ENCODE results near the gene HEPH. TPM values are rescaled to one million over a fixed set of nuclear protein-coding genes. Genes with fewer than 3 reads are reported as not detected.
"Not testable (repeated sequence)": the region's sequence is repeated elsewhere in the genome, so short reads cannot be mapped to it uniquely, and the experiment has no call there.

The HEPH gene
- total RNA-seq, 6 donors from 2014 or later: 2.1 to 12.2 (median 6.6) TPM

DNA sequence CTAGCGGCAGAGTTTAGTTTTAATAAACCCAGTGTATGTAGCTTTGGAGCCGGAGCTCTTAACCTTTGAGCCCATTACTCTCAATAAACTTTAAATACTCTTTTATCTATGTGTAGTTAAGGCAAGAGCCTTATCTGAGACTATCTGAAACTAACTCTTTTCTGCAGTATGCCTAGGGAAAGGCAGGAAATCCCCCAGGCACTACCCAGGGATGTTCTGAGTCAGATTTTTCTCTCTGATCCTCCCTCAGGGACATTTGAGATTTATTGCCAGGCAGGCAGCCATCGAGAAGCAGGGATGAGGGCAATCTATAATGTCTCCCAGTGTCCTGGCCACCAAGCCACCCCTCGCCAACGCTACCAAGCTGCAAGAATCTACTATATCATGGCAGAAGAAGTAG is 39.1 kb downstream of the HEPH start:
- Histone ChIP-seq H3K36me3 (no peaks in the 10 kb centered on the region), H3K27ac (no peak overlapping the region), H3K4me1 (no peaks in the 10 kb centered on the region), H3K9me3 (no peaks in the 10 kb centered on the region), H3K27me3 (no peaks in the 10 kb centered on the region), H3K4me3 (no peak overlapping the region)
- WGBS, 2 donors: 57 to 71% methylated on average over 5 of the region's 5 CpGs
- no peak for TF ChIP-seq EP300 (IDR thresholded peaks at IDR 0.05)
- TF ChIP-seq POLR2A (IDR thresholded peaks at IDR 0.05): no peak
- TF ChIP-seq CTCF (IDR thresholded peaks at IDR 0.05): no peak
- no peak for TF ChIP-seq POLR2AphosphoS5 (IDR thresholded peaks at IDR 0.05)
- ATAC-seq (ENCODE audit: low FRiP score in 2 of 2) (no peak), DNase-seq (no peak)

GRCh38 chrX:66221856-66222255 is 57.8 kb downstream of the HEPH start:
- Histone ChIP-seq H3K27ac (no peak overlapping the region), H3K36me3 (no peaks in the 10 kb centered on the region), H3K27me3 (no peaks in the 10 kb centered on the region), H3K4me3 (no peak overlapping the region), H3K4me1 (no peaks in the 10 kb centered on the region), H3K9me3 (no peaks in the 10 kb centered on the region)
- no peak for DNase-seq
- WGBS, 2 donors: 83 to 84% methylated on average over 3 of the region's 3 CpGs
- TF ChIP-seq POLR2A (IDR thresholded peaks at IDR 0.05): no peak
- no peak for TF ChIP-seq POLR2AphosphoS5 (IDR thresholded peaks at IDR 0.05)
- no peak for TF ChIP-seq CTCF (IDR thresholded peaks at IDR 0.05)
- no peak for TF ChIP-seq EP300 (IDR thresholded peaks at IDR 0.05)
- ATAC-seq (ENCODE audit: low FRiP score in 2 of 2): no peak

GRCh38 chrX:66232296-66232695 is 68.2 kb downstream of the HEPH start:
- 79 to 80% methylated on average over 2 of the region's 2 CpGs for WGBS, 2 donors
- Histone ChIP-seq H3K4me3 (no peak overlapping the region), H3K9me3 (peaks cover 0 to 5% (median 0%) of the 10 kb centered on the region in 4 donors), H3K4me1 (no peaks in the 10 kb centered on the region), H3K27ac (no peak overlapping the region), H3K36me3 (no peaks in the 10 kb centered on the region), H3K27me3 (no peaks in the 10 kb centered on the region)
- ATAC-seq (ENCODE audit: low FRiP score in 2 of 2) (no peak), DNase-seq (no peak)
- TF ChIP-seq POLR2A (IDR thresholded peaks at IDR 0.05) (no peak), EP300 (IDR thresholded peaks at IDR 0.05) (no peak), CTCF (IDR thresholded peaks at IDR 0.05) (no peak), POLR2AphosphoS5 (IDR thresholded peaks at IDR 0.05) (no peak)

DNA sequence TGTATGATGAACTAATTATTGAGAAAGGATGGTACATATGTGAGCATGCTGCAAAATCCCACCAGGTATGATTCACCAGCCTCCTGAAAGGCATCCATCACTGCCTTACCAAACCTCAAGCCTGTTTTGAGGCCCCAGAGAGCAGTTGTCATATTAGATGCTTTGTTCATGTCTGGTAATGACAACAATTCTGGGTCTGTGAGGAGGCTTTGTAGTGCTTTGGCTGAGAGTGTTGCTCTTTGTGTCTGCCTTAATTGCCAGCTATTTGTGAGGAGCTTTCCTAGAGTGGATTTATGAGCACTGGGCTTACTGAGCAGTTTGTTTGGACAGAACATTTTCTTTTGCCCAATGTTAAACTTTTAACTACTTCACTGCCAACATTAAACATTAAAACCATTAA is 69.2 kb downstream of the HEPH start:
- DNase-seq (no peak), ATAC-seq (ENCODE audit: low FRiP score in 2 of 2) (no peak)
- Histone ChIP-seq H3K9me3 (peaks cover 0 to 5% (median 0%) of the 10 kb centered on the region in 4 donors), H3K4me1 (no peaks in the 10 kb centered on the region), H3K27ac (no peak overlapping the region), H3K27me3 (no peaks in the 10 kb centered on the region), H3K4me3 (no peak overlapping the region), H3K36me3 (no peaks in the 10 kb centered on the region)
- no peak for TF ChIP-seq CTCF (IDR thresholded peaks at IDR 0.05)
- TF ChIP-seq POLR2A (IDR thresholded peaks at IDR 0.05): no peak
- no peak for TF ChIP-seq POLR2AphosphoS5 (IDR thresholded peaks at IDR 0.05)
- TF ChIP-seq EP300 (IDR thresholded peaks at IDR 0.05): no peak

- not testable (repeated sequence) for H3K4me1 ChIP-seq; H3K27ac ChIP-seq; H3K4me3 ChIP-seq; ATAC-seq (ENCODE audit: low FRiP score in 2 of 2); H3K36me3 ChIP-seq; DNase-seq; H3K9me3 ChIP-seq; H3K27me3 ChIP-seq
- 90 to 92% methylated on average over 1 of the region's 1 CpG for WGBS, 2 donors
These were observed 69.9 kb downstream of the HEPH start for GRCh38 chrX:66233904-66234303.

Data from upper lobe of left lung (tissue), 6 donors.